HEK293 (cell line): ENCODE data around the gene FCGR1A.
"Not testable (repeated sequence)": the region's sequence is repeated elsewhere in the genome, so short reads cannot be mapped to it uniquely, and the experiment has no call there.

Experiments
- ATF2 ChIP-seq: fragments of 450-650 bp; formaldehyde crosslinking; IDR thresholded peaks from 2 replicates; pipeline ENCODE4 v1.5.1; 2016; ENCODE audit warnings: missing biosample characterization, missing genetic modification characterization, low read depth
- TCF7L2 ChIP-seq: IDR thresholded peaks from 2 replicates; pipeline ENCODE4 v1.6.1; 2011; ENCODE audit warnings: low read depth, mild to moderate bottlenecking, inconsistent platforms, low read length, moderate library complexity, borderline replicate concordance
- ZFHX2 ChIP-seq: fragments of 450-650 bp; formaldehyde crosslinking; conservative IDR thresholded peaks from 2 replicates; pipeline ENCODE4 v1.5.1; 2016; ENCODE audit warnings: missing biosample characterization, missing genetic modification characterization
- ZNF558 ChIP-seq: fragments of 450-650 bp; formaldehyde crosslinking; IDR thresholded peaks from 2 replicates; pipeline ENCODE4 v1.5.1; 2016; ENCODE audit warnings: missing biosample characterization, missing genetic modification characterization
- ZNF596 ChIP-seq: fragments of 450-650 bp; IDR thresholded peaks from 2 replicates; pipeline ENCODE4 v1.5.0; 2018; ENCODE audit warnings: missing biosample characterization, mild to moderate bottlenecking, missing genetic modification characterization, moderate library complexity
- ZNF785 ChIP-seq: fragments of 450-650 bp; formaldehyde crosslinking; IDR thresholded peaks from 2 replicates; pipeline ENCODE4 v1.5.1; 2016; ENCODE audit warnings: missing biosample characterization, missing genetic modification characterization
- TF ChIP-seq, protein P1 (sequence below): fragments of 450-650 bp; formaldehyde crosslinking; optimal IDR thresholded peaks from 2 replicates; pipeline ENCODE3; 2016; ENCODE audit warnings: missing biosample characterization, mild to moderate bottlenecking, missing genetic modification characterization
- TF ChIP-seq, protein P2 (sequence below): fragments of 450-650 bp; formaldehyde crosslinking; IDR thresholded peaks from 2 replicates; pipeline ENCODE4 v1.5.1; 2016; ENCODE audit warnings: missing biosample characterization, missing genetic modification characterization

DNA sequence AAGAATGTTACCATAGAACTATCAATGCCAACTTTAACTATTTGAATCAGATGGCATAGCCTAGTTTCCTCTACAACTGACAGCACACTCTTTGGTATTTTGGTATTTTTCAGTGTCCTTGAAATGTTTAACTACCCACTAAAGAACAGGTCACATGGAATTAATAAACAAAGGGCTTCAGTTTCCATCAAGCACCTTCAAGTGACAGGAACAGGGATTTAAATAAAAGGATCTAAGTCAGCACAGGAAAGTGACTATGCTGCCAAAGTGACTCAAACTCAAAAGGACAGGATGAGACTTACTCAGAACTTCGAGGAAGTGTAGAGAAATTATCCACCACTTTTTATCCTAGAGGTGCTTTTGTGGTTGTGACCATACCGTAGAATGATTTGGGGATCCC, 20.2 kb upstream of the FCGR1A start:
- TF ChIP-seq, protein P1, sequence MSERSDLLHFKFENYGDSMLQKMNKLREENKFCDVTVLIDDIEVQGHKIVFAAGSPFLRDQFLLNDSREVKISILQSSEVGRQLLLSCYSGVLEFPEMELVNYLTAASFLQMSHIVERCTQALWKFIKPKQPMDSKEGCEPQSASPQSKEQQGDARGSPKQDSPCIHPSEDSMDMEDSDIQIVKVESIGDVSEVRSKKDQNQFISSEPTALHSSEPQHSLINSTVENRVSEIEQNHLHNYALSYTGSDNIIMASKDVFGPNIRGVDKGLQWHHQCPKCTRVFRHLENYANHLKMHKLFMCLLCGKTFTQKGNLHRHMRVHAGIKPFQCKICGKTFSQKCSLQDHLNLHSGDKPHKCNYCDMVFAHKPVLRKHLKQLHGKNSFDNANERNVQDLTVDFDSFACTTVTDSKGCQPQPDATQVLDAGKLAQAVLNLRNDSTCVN, result not testable (repeated sequence)
- not testable (repeated sequence) for TF ChIP-seq ATF2 (tag by site-specific recombination); ZNF785 (tag by site-specific recombination); TCF7L2; ZNF596 (tag by site-specific recombination); ZFHX2 (tag by site-specific recombination); ZNF558 (tag by site-specific recombination)
- TF ChIP-seq, protein P2, sequence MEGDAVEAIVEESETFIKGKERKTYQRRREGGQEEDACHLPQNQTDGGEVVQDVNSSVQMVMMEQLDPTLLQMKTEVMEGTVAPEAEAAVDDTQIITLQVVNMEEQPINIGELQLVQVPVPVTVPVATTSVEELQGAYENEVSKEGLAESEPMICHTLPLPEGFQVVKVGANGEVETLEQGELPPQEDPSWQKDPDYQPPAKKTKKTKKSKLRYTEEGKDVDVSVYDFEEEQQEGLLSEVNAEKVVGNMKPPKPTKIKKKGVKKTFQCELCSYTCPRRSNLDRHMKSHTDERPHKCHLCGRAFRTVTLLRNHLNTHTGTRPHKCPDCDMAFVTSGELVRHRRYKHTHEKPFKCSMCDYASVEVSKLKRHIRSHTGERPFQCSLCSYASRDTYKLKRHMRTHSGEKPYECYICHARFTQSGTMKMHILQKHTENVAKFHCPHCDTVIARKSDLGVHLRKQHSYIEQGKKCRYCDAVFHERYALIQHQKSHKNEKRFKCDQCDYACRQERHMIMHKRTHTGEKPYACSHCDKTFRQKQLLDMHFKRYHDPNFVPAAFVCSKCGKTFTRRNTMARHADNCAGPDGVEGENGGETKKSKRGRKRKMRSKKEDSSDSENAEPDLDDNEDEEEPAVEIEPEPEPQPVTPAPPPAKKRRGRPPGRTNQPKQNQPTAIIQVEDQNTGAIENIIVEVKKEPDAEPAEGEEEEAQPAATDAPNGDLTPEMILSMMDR, result not testable (repeated sequence)
